Activated CD4-positive, alpha-beta T cell treated with anti-CD3 and anti-CD28 coated beads, Interleukin-2, amount 50 U/mL, for 4 hours (primary cell): ENCODE measurements around the gene PTCD3.

Experiments used
- DNase-seq, 2 experiments: peaks; one replicate each; pipeline ENCODE4 v3.0.0-alpha.2; 2020

The PTCD3 gene

DNA sequence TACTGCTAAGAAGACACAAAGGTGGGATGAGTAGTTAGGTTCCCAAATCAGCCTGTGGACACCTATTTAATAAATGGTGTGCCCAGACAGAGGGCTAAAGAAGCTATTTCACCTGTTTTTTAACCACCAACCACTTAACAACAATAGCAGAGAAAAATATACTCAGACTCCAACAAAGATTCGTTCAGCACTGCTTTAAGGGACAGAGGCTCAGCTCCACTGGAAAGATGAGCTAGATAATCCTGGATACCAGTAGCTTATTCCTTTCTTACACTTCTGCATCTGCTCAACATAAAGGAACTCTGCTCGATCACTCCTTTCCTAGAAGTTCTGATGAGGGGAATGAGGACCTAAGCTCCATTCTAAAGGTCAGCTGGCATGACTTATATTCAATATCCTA is 44.5 kb downstream of the PTCD3 start:
- DNase-seq = no peak

DNA sequence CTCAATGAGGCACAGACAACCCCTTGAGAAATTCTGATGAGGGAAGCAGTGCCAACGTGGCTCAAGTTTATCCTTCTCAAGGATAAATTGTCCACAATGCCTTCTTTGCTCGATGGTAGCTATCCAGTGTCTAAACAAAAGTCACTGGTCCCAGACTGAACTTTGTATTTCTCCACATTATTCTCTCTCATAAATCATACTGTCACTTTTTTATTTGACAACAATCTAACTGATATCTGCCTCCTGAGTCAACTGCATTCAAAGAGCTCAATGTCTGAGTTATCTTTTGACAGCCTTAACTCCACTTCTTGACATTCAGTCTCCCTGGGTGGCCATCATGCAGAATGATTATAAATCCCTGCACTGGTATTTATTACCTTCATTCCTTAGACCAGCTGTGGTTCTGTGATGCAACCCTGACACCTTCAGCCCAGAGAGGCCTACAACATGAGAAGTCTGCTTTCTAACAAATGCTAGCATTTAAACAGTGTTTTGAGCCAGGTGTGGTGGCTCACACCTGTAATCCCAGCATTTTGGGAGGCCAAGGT is 51.0 kb downstream of the PTCD3 start:
- no peak for DNase-seq

DNA sequence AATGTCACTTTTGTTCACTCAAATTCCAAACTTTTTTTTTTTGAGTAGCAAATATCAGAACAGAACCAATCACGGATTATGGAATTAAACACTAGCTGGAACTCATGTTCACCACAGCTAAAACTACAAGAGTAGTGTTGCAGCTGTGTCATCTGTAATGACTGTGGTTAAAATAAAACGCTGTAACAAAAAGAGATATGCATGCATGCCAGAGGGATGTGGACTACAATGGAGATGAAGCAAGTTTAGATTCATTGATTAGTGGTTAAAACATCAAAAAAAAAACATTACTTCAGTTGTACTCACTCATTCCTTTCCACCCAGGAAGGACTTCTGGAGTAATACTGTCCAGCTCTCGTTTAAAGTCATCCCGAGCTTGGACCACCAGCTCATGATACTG is 52.3 kb downstream of the PTCD3 start:
- no peak for DNase-seq

DNA sequence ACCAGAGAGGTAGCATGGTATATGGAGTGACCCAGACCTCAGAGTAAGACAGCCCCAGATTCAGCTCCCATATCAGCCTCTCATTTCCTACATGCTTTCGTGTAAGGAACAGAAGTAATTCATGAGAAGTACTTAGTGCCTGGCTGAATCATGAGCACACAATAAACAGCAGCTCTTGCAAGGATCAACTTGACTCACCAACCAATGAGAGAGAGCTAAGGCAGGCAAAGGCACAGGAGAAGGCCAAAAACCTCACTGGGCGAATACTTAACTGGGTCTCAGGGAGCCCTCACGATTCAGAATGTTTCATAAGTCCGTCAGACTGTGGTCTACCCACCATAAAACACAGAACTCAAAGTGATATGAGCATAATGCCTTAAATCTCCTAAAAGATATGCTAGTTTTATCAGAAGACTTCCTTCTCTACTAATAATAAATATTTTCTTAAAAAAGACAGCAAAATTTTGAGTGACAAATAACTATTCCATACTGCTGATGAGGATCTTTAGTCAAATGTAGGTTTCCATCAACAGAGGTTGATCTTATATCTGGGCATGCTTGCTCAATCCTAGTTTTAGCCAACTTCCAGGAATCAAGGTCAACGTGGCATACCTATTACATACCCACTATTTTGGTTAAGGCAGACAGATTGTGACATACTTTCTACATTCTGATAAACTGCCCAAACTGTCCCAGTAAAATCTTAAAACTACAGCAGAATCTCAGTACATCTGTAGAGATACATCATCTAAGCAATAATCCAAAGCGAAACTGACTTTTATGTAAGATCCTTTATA is 54.3 kb downstream of the PTCD3 start:
- no peak for DNase-seq

DNA sequence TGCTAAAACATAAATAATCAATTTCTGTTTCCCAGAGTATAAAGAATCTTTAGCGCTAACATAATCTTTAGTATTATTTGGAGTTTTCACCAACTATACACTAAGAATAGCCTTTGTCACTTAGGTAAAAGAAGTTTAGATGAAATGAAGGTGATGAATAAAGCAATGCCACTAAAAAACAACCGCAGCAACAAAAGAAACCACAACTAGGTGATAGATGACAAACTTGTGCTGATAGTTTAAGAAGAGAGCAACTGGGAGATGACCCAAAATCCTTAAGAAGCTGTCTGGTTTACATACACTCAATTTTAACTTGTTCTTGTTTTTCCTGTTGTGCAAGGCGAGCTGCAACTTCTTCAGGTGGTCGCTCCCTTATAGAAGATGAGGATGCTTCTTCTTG is 64.4 kb downstream of the PTCD3 start:
- no peak for DNase-seq

DNA sequence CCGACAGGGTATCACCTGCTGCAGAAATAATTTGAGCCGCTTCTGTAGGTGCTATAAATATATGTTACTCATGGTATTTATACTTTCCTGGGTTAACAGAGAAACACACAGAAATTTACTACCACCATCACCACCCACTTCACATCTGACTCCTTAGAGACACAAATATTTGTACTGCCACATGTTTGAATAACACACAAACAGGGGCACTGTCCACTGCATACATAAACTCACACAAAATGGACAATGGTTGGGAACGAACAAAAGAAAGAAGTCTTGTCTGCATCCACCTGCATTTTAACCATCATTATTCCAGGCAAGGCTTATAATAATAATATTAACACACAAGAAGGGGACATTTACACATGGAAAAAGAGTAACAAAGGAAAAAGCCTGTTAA is 65.3 kb downstream of the PTCD3 start:
- DNase-seq = no peak

DNA sequence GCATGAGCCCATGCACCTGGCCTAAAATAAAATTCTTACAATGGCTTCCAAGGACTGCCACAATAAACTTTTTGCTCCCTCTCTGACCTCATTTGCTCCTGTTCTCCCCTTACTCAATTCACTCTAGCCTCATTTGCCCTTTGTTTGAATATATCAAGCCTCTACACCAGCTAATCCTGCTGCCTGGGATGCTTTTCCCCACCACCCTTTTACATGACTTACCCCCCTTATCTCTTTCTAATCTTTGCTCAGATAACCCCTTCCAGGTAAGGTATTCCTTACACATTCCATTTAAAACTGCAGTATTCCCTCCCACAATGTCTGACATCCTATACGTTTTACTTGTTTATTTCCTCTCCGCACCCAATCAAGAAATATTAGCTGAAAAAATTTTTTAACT is 66.6 kb downstream of the PTCD3 start:
- DNase-seq = no peak

DNA sequence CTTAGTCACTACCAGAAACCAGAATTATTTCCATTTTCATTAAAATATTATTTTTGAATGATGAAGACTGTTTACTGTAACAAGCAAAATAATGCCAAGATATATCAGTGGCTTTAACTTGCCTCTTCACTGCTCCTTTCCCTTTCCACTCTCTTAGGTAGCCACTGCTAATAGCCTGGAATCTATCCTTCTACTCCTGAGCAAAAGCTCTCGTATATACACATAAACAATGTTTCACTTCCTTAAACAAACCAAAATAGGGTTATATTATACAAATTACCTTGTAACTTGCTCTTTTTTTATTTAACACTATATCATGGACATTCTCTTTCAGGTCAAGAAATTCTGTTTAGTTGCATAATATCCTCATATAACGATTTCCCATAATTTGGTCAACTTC is 68.4 kb downstream of the PTCD3 start:
- no peak for DNase-seq

DNA sequence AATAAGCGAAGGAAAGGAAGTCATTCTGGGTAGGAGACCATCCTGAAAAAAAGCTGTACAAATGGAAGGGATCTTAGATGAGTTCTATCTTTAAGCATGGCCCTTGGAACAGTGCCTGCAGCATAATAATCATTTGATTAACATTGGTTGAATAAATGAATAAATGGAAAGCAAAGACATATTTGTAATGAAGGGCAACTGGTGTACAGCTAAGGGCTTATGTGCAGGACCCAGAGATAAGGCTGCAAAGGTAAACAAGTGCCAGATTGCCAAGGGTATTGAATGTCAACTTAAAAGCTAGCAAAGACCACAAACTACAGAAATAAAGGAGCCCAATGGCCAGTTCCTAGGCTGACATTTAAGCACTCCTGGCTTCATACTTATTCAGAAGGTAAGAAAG is 69.8 kb downstream of the PTCD3 start:
- no peak for DNase-seq

DNA sequence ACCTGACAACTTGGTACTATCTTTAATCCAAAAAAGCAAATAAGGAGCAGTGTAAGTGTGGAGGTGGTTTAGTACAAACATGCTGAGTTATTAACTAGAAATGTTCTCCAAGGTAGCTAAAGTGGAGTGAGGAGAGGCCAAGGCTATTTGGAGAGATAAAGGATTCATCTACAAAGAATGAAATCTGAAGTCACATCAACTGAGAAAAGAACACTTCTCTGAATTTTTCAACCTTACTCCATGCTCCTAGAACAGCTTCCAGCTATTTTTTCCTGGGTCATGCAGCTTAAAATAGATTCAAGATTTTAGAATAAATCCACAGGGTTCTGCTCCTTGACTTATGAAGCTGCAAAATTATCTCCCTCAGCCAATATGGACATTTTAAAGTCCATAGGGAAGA is 70.6 kb downstream of the PTCD3 start:
- DNase-seq = no peak

DNA sequence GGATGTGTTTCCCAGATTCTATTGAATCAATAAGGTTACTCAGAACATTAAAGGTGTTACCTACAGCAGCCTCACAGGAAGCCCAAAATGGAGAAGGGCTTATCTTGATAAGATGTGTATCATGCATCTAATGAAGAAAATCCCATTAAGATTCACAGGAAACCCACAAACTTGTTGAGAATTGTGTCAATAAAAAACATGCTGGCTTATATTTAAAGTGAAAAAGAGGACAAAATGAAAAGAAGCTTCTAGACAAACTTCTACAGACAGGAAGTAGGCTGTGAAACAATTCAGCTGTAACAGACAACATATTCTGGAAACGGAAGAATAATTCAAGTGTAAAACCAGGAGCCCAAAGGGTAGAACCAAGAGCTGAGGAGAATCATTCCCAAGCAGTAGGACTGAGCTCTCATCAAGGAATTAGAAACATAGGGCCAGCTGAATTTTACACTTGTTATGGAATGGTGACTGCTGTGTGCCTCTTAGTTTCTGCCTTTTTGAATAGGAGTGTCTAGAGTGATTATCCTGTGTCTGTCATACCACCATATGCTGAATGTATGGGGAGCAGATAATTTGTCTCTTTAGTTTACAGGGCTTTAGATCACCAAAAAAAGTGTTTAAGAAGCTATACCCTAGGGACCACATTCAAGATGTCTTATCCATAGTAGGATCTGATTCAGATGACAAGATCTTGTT is 79.6 kb downstream of the PTCD3 start:
- no peak for DNase-seq

DNA sequence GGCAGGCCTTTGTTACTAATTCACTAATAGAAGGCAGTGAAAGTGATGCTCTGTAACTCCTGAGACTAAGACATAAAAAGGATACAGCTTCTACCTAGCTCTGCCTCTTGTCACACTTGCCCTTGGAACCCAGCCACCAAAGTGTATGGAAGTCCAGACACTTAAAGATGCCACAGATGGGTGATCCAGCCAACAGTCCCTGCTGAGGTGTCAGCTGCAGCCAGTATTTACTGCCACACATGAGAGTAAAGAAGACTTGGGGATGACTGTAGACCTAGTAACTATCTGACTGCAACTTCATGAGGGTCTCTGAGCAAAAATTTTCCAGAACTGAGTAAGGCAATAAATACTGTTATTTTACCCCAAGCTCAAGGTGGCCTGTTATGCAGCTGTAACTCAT is 80.4 kb downstream of the PTCD3 start:
- no peak for DNase-seq

DNA sequence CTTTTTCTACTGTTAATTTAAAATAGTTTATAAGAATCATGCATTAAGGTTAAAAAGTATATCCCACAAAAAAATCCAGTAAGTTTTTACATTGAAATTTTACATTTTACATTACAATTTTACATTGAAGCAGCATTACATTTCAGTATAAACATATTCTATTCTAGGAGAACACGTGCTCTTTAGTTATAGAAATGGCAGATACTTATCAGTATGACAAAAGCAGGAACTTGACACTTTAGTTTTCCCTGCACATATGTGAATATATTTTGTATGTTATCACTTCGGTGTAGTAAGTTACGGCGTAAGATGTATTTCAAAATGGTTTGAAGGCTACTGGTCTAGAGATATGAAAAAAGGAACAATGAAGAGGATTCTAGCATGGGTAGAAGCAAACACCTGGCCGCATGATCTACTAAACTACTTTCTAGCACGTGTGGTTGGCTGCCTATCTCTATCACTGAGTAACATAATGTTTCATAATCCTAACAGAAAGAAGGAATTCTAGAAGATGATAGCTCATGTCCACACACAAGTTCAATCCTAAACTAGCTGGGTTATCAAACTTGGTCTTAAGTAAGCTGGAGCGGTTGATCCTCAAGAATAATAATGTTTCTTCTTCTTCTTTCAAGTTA is 83.9 kb downstream of the PTCD3 start:
- no peak for DNase-seq
